H1 (cell line): ENCODE results near the gene C2orf42. TPM values are rescaled to one million over a fixed set of nuclear protein-coding genes. Genes with fewer than 3 reads are reported as not detected.
A peak's percentile ranks its signal among the peaks of the same experiment; 100 is the strongest.

Experiments used
- CTCF ChIA-PET: fragments of 300-600 bp; sonication (Branson Sonifier 250); formaldehyde crosslinking; loops from one replicate; lab custom pipeline; 2021; ENCODE audit not compliant: partially characterized antibody; lab: Charles Lee
- POLR2A ChIA-PET: fragments of 300-600 bp; sonication (Branson Sonifier 250); formaldehyde crosslinking; loops from one replicate; lab custom pipeline; 2021; ENCODE audit warnings: inconsistent platforms; ENCODE audit not compliant: partially characterized antibody; lab: Charles Lee
- DNase-seq, 2 experiments: peaks; one replicate each; pipeline versions ENCODE4 v3.0.0 to v3.0.0-alpha.2; 2010 to 2022; ENCODE audit warnings: low spot score in 2 of 2, low read depth in 1 of 2, mixed read lengths in 1 of 2
- FAIRE-seq: peaks from 2 replicates; lab custom pipeline; 2011; peaks lifted over from hg19 to GRCh38; lab: Jason Lieb, UNC
- H2AFZ ChIP-seq: 2 replicates; pipeline ENCODE4 v1.8.1; 2012; ENCODE audit warnings: low read length, inconsistent platforms
- H2AK5ac ChIP-seq: 2 replicates; pipeline ENCODE4 v1.6.1; 2013; ENCODE audit warnings: low read depth, low read length
- H2BK120ac ChIP-seq: replicated peaks from 2 replicates; pipeline ENCODE3; 2013; ENCODE audit warnings: low read depth, low read length, inconsistent platforms
- H2BK12ac ChIP-seq: 2 replicates; pipeline ENCODE4 v1.6.1; 2013; ENCODE audit warnings: low read depth, low read length
- H2BK15ac ChIP-seq: 2 replicates; pipeline ENCODE4 v1.6.1; 2013; ENCODE audit warnings: low read length
- H2BK20ac ChIP-seq: 2 replicates; pipeline ENCODE4 v1.6.1; 2013; ENCODE audit warnings: low read length
- H2BK5ac ChIP-seq: 2 replicates; pipeline ENCODE4 v1.6.1; 2013; ENCODE audit warnings: low read depth, low read length
- H3K14ac ChIP-seq: 2 replicates; pipeline ENCODE4 v1.6.1; 2013; ENCODE audit warnings: inconsistent platforms; ENCODE audit not compliant: insufficient read length
- H3K18ac ChIP-seq: 2 replicates; pipeline ENCODE4 v1.6.1; 2013; ENCODE audit warnings: low read length; ENCODE audit errors: extremely low read depth
- H3K23ac ChIP-seq: 2 replicates; pipeline ENCODE4 v1.6.1; 2013; ENCODE audit warnings: inconsistent platforms; ENCODE audit not compliant: insufficient read length
- H3K23me2 ChIP-seq: 2 replicates; pipeline ENCODE4 v1.6.1; 2013; ENCODE audit warnings: low read depth, low read length
- H3K27ac ChIP-seq: 2 replicates; pipeline ENCODE4 v1.6.1; 2011; ENCODE audit warnings: low read depth, low read length, inconsistent platforms
- H3K27me3 ChIP-seq, 4 experiments: replicated peaks in 1 of 4; 1 replicate in 1 of 4; 2 replicates in 3 of 4; pipeline versions ENCODE4 v1.6.1 to v1.8.1; 2011 to 2013; ENCODE audit warnings: low read length in 3 of 4, mild to moderate bottlenecking in 3 of 4, inconsistent platforms in 2 of 4, mixed read lengths in 2 of 4, moderate library complexity in 1 of 4; ENCODE audit not compliant: control insufficient read depth in 3 of 4, insufficient read depth in 3 of 4; ENCODE audit errors: extremely low read depth in 1 of 4
- H3K36me3 ChIP-seq, 4 experiments: 2 replicates each; pipeline versions ENCODE4 v1.6.1 to v1.8.1; 2011 to 2013; ENCODE audit warnings: mild to moderate bottlenecking in 4 of 4, low read length in 3 of 4, moderate library complexity in 2 of 4, control low read depth in 1 of 4, inconsistent platforms in 1 of 4; ENCODE audit not compliant: insufficient read depth in 4 of 4, control insufficient read depth in 2 of 4
- H3K4ac ChIP-seq: replicated peaks from 2 replicates; pipeline ENCODE3; 2013; ENCODE audit warnings: low read length, low read depth, mixed read lengths, inconsistent platforms; ENCODE audit not compliant: insufficient read length
- H3K4me1 ChIP-seq, 4 experiments: replicated peaks in 1 of 4; 1 replicate in 1 of 4; 2 replicates in 3 of 4; pipeline versions ENCODE4 v1.6.1 to v1.8.1; 2011 to 2013; ENCODE audit warnings: low read length in 3 of 4, inconsistent platforms in 2 of 4, mixed read lengths in 1 of 4; ENCODE audit not compliant: insufficient read depth in 4 of 4, control insufficient read depth in 3 of 4
- H3K4me2 ChIP-seq, 2 experiments: 2 replicates each; pipeline versions ENCODE4 v1.6.1 to v1.8.1; 2011 to 2013; ENCODE audit warnings: low read depth in 2 of 2, low read length in 2 of 2, control low read depth in 1 of 2, inconsistent platforms in 1 of 2, mild to moderate bottlenecking in 1 of 2; ENCODE audit not compliant: insufficient read depth in 1 of 2
- H3K4me3 ChIP-seq, 4 experiments: fragments of 200-600, 300-600 bp in 1 of 4; sonication (generic), shearing (Covaris generic), sonication (Bioruptor Twin) in 1 of 4; 2 replicates each; pipeline versions ENCODE4 v1.5.1 to v1.8.1; 2011 to 2016; ENCODE audit warnings: low read length in 4 of 4, low read depth in 3 of 4, control low read depth in 2 of 4, inconsistent platforms in 2 of 4, mild to moderate bottlenecking in 2 of 4, mixed read lengths in 1 of 4, moderate library complexity in 1 of 4; ENCODE audit not compliant: insufficient read depth in 2 of 4; ENCODE audit errors: extremely low read depth in 1 of 4
- H3K56ac ChIP-seq: replicated peaks from 2 replicates; pipeline ENCODE3; 2013; ENCODE audit warnings: low read depth, mild to moderate bottlenecking, mixed read lengths, low read length, inconsistent platforms; ENCODE audit not compliant: insufficient read length
- H3K79me1 ChIP-seq: 2 replicates; pipeline ENCODE4 v1.6.1; 2013; ENCODE audit warnings: low read depth, low read length, control low read depth
- H3K79me2 ChIP-seq, 2 experiments: 2 replicates each; pipeline versions ENCODE4 v1.6.1 to v1.8.1; 2012 to 2013; ENCODE audit warnings: low read length in 2 of 2, mild to moderate bottlenecking in 2 of 2, inconsistent platforms in 1 of 2; ENCODE audit not compliant: insufficient read depth in 2 of 2, control insufficient read depth in 1 of 2
- H3K9ac ChIP-seq, 4 experiments: replicated peaks in 1 of 4; 1 replicate in 1 of 4; 2 replicates in 3 of 4; pipeline versions ENCODE4 v1.6.1 to v1.8.1; 2011 to 2013; ENCODE audit warnings: low read depth in 3 of 4, low read length in 3 of 4, control low read depth in 2 of 4, mild to moderate bottlenecking in 2 of 4, moderate library complexity in 2 of 4, inconsistent platforms in 1 of 4; ENCODE audit errors: extremely low read depth in 1 of 4
- H3K9me3 ChIP-seq, 2 experiments: 2 replicates each; pipeline versions ENCODE4 v1.6.1 to v1.8.1; 2012 to 2013; ENCODE audit warnings: mild to moderate bottlenecking in 2 of 2, moderate library complexity in 2 of 2, control low read depth in 1 of 2, inconsistent platforms in 1 of 2, low read depth in 1 of 2, low read length in 1 of 2, mixed read lengths in 1 of 2; ENCODE audit not compliant: insufficient read depth in 2 of 2
- H4K20me1 ChIP-seq, 2 experiments: replicated peaks in 1 of 2; 2 replicates each; pipeline versions ENCODE3 to v1.8.1; 2011 to 2013; ENCODE audit warnings: inconsistent platforms in 2 of 2, low read length in 2 of 2, mild to moderate bottlenecking in 1 of 2; ENCODE audit not compliant: insufficient read depth in 2 of 2, control insufficient read depth in 1 of 2
- H4K5ac ChIP-seq: 2 replicates; pipeline ENCODE4 v1.6.1; 2013; ENCODE audit warnings: low read length, low read depth, mixed read lengths, inconsistent platforms; ENCODE audit not compliant: insufficient read length
- H4K8ac ChIP-seq: 2 replicates; pipeline ENCODE4 v1.8.0; 2013; ENCODE audit warnings: mild to moderate bottlenecking, moderate library complexity, low read length, inconsistent platforms; ENCODE audit not compliant: insufficient read depth; ENCODE audit errors: extremely low read depth
- H4K91ac ChIP-seq: replicated peaks from 2 replicates; pipeline ENCODE3; 2013; ENCODE audit warnings: low read length, mixed read lengths, inconsistent platforms; ENCODE audit not compliant: insufficient read length
- ATF3 ChIP-seq: IDR thresholded peaks from 2 replicates; pipeline ENCODE4 v1.6.1; 2011; ENCODE audit warnings: low read depth, mild to moderate bottlenecking, low read length; ENCODE audit not compliant: insufficient read depth
- BRCA1 ChIP-seq: IDR thresholded peaks from 2 replicates; pipeline ENCODE4 v1.6.1; 2012; ENCODE audit warnings: low read depth, low read length, improper control_type of control experiment
- CBX5 ChIP-seq: fragments of 300-800, 300-1000 bp; sonication (generic); IDR thresholded peaks from 2 replicates; pipeline ENCODE4 v1.7.1; 2016; ENCODE audit warnings: antibody characterized with exemption, low read length, low read depth
- JUN ChIP-seq: IDR thresholded peaks from 2 replicates; pipeline ENCODE4 v1.6.1; 2011; ENCODE audit warnings: low read depth, mild to moderate bottlenecking, improper control_type of control experiment, low read length
- NRF1 ChIP-seq: IDR thresholded peaks from 2 replicates; pipeline ENCODE4 v1.6.1; 2011; ENCODE audit warnings: mild to moderate bottlenecking, low read depth, low read length, improper control_type of control experiment
- POLR2AphosphoS5 ChIP-seq: IDR thresholded peaks from 2 replicates; pipeline ENCODE4 v1.6.1; 2011; ENCODE audit warnings: low read depth, low read length
- POU5F1 ChIP-seq: IDR thresholded peaks from 2 replicates; pipeline ENCODE4 v1.6.1; 2011; ENCODE audit warnings: low read depth, mild to moderate bottlenecking, low read length, moderate library complexity
- RAD21 ChIP-seq, 2 experiments: IDR thresholded peaks in 1 of 2; conservative IDR thresholded peaks in 1 of 2; 2 replicates each; pipeline ENCODE4 v1.6.1; 2011; ENCODE audit warnings: low read depth in 2 of 2, low read length in 2 of 2, improper control_type of control experiment in 1 of 2, inconsistent platforms in 1 of 2, mild to moderate bottlenecking in 1 of 2, moderate library complexity in 1 of 2
- SP1 ChIP-seq: IDR thresholded peaks from 2 replicates; pipeline ENCODE4 v1.6.1; 2011; ENCODE audit warnings: low read depth, low read length
- SP2 ChIP-seq: IDR thresholded peaks from 2 replicates; pipeline ENCODE4 v1.6.1; 2012; ENCODE audit warnings: mild to moderate bottlenecking, low read length, inconsistent platforms
- SP4 ChIP-seq: IDR thresholded peaks from 2 replicates; pipeline ENCODE4 v1.6.1; 2012; ENCODE audit warnings: low read length, inconsistent platforms
- TCF12 ChIP-seq: IDR thresholded peaks from 2 replicates; pipeline ENCODE4 v1.6.1; 2011; ENCODE audit warnings: low read depth, mild to moderate bottlenecking, low read length
- YY1 ChIP-seq: IDR thresholded peaks from 2 replicates; pipeline ENCODE4 v1.6.1; 2011; ENCODE audit warnings: low read depth, mild to moderate bottlenecking, low read length
- WGBS, 2 experiments: shearing (Covaris generic) in 1 of 2; methylation state at CpG; one replicate each; pipeline versions ENCODE4 v1.1.6 to v1.1.7; 2013 to 2015; ENCODE audit warnings: low lambda C conversion rate in 2 of 2, mixed read lengths in 2 of 2, inconsistent platforms in 1 of 2, low coverage in 1 of 2, missing lambda C conversion rate in 1 of 2; ENCODE audit not compliant: insufficient replicate concordance in 2 of 2, insufficient coverage in 1 of 2, insufficient read length in 1 of 2; ENCODE audit errors: extremely low coverage in 1 of 2, missing lambda C conversion rate in 1 of 2; 5-methylcytosine and 5-hydroxymethylcytosine counted together
- polyA plus RNA-seq, 7 experiments: library from polyadenylated mRNA; depleted of rRNA in 3 of 7; stranded (reverse) in 5 of 7; unstranded in 2 of 7; fragments of >200 nt in 5 of 7; fragments of 200-250 nt in 2 of 7; gene quantifications; 1 replicate in 5 of 7; 2 replicates in 1 of 7; 4 replicates in 1 of 7; pipeline versions ENCODE4 v1.2.1 to v1.2.3, GENCODE V29; 2011 to 2013; ENCODE audit warnings: missing spikeins in 2 of 7, mixed read lengths in 2 of 7
- total RNA-seq: library from RNA; stranded (reverse); fragmentation: NEBNext Ultra II Directional; extraction: Animal tissue kit (Norgen Biotek cat#: 25700); gene quantifications from 2 replicates; pipeline ENCODE4 v1.2.1, GENCODE V29; 2021

Gene C2orf42
- total and polyA plus RNA-seq, 2 of the 8 experiments (the other 6 are each of a cell fraction or from before 2014, with no cell fraction given): 3.9 to 10.7 TPM

- H3K9me3 ChIP-seq: no peaks in the 10 kb centered on the region
- no peak overlapping the region for H2AFZ ChIP-seq
- H3K4me1 ChIP-seq: peaks cover 19 to 26% (median 21%) of the 10 kb centered on the region in 4 experiments
- peak overlapping the region; percentile 84 for H2BK20ac ChIP-seq
- H4K20me1 ChIP-seq: no peaks in the 10 kb centered on the region
- ChIA-PET CTCF (interaction anchor here (0.7 to 6.2 kb wide), 9 partner anchors 14 to 227 kb away, joined by 3 to 42 read pairs (median 4); no protein-coding TSS in a partner anchor), POLR2A (interaction anchor here (0.6 to 51.3 kb wide), 15 partner anchors 8 to 400 kb away, joined by 3 to 1553 read pairs (median 4); partner anchors contain the start of genes ANXA4, MXD1, PCBP1 and PCYOX1)
- peak overlapping the region; percentile 75 to 92 for H3K4me2 ChIP-seq
- H3K56ac ChIP-seq: no peak overlapping the region
- H2BK12ac ChIP-seq: peak overlapping the region; percentile 92
- no peaks in the 10 kb centered on the region for H3K79me1 ChIP-seq
- H2BK15ac ChIP-seq: 0 out of 2 replicates have a peak overlapping the region, but pooled peaks have one; percentile 12
- peak overlapping the region; percentile 96 for H3K27ac ChIP-seq
- H2BK5ac ChIP-seq: peak overlapping the region; percentile 53
- peak overlapping the region in 2 of 4 experiments; percentile 10 to 64; a peak in 3 of 8 replicates for H3K4me3 ChIP-seq
- H3K27me3 ChIP-seq: no peaks in the 10 kb centered on the region
- no peaks in the 10 kb centered on the region for H3K36me3 ChIP-seq
- H4K91ac ChIP-seq: peak overlapping the region; percentile 63
- peak overlapping the region; percentile 80 for H2BK120ac ChIP-seq
- no peak for DNase-seq
- peak overlapping the region; percentile 16; the same call in 1 of the 2 replicates for H3K18ac ChIP-seq
- H3K4ac ChIP-seq: peak overlapping the region; percentile 4
- peak overlapping the region; percentile 12 for H4K5ac ChIP-seq
- H3K14ac ChIP-seq: no peak overlapping the region
- H2AK5ac ChIP-seq: peak overlapping the region; percentile 85; the same call in 1 of the 2 replicates
- H3K9ac ChIP-seq: peak overlapping the region in 3 of 4 experiments; percentile 25 to 49 (median 36); a peak in 4 of 7 replicates
- FAIRE-seq: no peak
- 45% methylated on average over 5 of the region's 5 CpGs; no CpG with 5 or more reads in 1 of the 2 experiments for WGBS, 2 experiments
- no peak overlapping the region for H4K8ac ChIP-seq
- peaks cover 8% of the 10 kb centered on the region for H3K23me2 ChIP-seq
- no peaks in the 10 kb centered on the region for H3K79me2 ChIP-seq
- no peak overlapping the region for H3K23ac ChIP-seq
- TF ChIP-seq TCF12 (no peak), SP1 (no peak), ATF3 (no peak), JUN (no peak), YY1 (no peak), BRCA1 (no peak), NRF1 (no peak), RAD21 (IDR thresholded peaks at IDR 0.05 in 1 of 2, conservative IDR thresholded peaks at IDR 0.05 in 1 of 2; ENCODE audit: low read depth in 2 of 2, low read length in 2 of 2) (no peak), SP2 (no peak), POLR2AphosphoS5 (no peak), POU5F1 (no peak), SP4 (no peak), CBX5 (no peak)
Observed at GRCh38 chr2:70140791-70141211, 50.0 kb downstream of the C2orf42 start.
